HL-60 (cell line): Measurements from ENCODE around the gene KCNG3.

ENCODE experiments used
- DNase-seq, 2 experiments: peaks; one replicate each; pipeline ENCODE4 v3.0.0-alpha.2; 2010 to 2020; ENCODE audit warnings: low read depth in 1 of 2, low spot score in 1 of 2
- H3K27ac ChIP-seq: fragments of 250-450 bp; sonication (Bioruptor Pico); replicated peaks from 2 replicates; pipeline ENCODE4 v1.5.1; 2020; ENCODE audit warnings: mild to moderate bottlenecking, moderate library complexity
- H3K27me3 ChIP-seq: fragments of 250-450 bp; sonication (Bioruptor Pico); 2 replicates; pipeline ENCODE4 v1.5.1; 2021; ENCODE audit warnings: mild to moderate bottlenecking, moderate library complexity; ENCODE audit not compliant: insufficient read depth, poor library complexity, severe bottlenecking
- H3K4me3 ChIP-seq: replicated peaks from 2 replicates; pipeline ENCODE4 v1.5.1; 2011; ENCODE audit warnings: mild to moderate bottlenecking, control low read depth, low read length; ENCODE audit not compliant: insufficient read depth
- GABPA ChIP-seq: IDR thresholded peaks from 2 replicates; pipeline ENCODE4 v1.6.1; 2012; ENCODE audit warnings: low read depth
- POLR2AphosphoS5 ChIP-seq: IDR thresholded peaks from 2 replicates; pipeline ENCODE4 v1.6.1; 2012; ENCODE audit warnings: low read depth
- SPI1 ChIP-seq: IDR thresholded peaks from 2 replicates; pipeline ENCODE4 v1.6.1; 2012; ENCODE audit warnings: low read depth, mild to moderate bottlenecking, borderline replicate concordance
- TF ChIP-seq, protein P1 (sequence below): IDR thresholded peaks from one replicate; pipeline ENCODE4 v1.5.1; 2011; ENCODE audit warnings: low read length, control low read depth, inconsistent platforms; ENCODE audit not compliant: insufficient read depth
- TF ChIP-seq, protein P2 (sequence below): IDR thresholded peaks from 2 replicates; pipeline ENCODE4 v1.6.1; 2012; ENCODE audit warnings: low read depth; ENCODE audit not compliant: insufficient replicate concordance

The KCNG3 gene

DNA sequence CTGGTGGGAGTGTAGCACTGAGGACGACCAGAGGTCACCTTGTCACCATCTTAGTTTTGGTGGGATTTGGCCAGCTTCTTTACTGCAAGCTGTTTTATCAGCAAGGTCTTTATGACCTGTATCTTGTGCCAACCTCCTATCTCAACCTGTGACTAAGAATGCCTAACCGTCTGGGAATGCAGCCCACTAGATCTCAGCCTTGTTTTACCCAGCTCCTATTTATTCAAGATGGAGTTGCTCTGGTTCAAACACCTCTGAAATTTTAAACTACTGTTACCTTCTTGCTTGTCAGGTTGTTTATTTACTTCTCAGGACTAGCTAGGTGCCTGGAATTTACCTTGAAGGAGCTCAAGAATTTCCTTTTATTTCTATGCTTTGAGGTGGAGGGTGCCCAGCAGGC, 9.5 kb upstream of the KCNG3 start:
- no peak for DNase-seq
- Histone ChIP-seq H3K4me3 (no peak overlapping the region), H3K27me3 (no peaks in the 10 kb centered on the region), H3K27ac (no peak overlapping the region)
- TF ChIP-seq GABPA, result no peak
- TF ChIP-seq, protein P1, sequence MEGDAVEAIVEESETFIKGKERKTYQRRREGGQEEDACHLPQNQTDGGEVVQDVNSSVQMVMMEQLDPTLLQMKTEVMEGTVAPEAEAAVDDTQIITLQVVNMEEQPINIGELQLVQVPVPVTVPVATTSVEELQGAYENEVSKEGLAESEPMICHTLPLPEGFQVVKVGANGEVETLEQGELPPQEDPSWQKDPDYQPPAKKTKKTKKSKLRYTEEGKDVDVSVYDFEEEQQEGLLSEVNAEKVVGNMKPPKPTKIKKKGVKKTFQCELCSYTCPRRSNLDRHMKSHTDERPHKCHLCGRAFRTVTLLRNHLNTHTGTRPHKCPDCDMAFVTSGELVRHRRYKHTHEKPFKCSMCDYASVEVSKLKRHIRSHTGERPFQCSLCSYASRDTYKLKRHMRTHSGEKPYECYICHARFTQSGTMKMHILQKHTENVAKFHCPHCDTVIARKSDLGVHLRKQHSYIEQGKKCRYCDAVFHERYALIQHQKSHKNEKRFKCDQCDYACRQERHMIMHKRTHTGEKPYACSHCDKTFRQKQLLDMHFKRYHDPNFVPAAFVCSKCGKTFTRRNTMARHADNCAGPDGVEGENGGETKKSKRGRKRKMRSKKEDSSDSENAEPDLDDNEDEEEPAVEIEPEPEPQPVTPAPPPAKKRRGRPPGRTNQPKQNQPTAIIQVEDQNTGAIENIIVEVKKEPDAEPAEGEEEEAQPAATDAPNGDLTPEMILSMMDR, result no peak
- no peak for TF ChIP-seq POLR2AphosphoS5
- TF ChIP-seq, protein P2, sequence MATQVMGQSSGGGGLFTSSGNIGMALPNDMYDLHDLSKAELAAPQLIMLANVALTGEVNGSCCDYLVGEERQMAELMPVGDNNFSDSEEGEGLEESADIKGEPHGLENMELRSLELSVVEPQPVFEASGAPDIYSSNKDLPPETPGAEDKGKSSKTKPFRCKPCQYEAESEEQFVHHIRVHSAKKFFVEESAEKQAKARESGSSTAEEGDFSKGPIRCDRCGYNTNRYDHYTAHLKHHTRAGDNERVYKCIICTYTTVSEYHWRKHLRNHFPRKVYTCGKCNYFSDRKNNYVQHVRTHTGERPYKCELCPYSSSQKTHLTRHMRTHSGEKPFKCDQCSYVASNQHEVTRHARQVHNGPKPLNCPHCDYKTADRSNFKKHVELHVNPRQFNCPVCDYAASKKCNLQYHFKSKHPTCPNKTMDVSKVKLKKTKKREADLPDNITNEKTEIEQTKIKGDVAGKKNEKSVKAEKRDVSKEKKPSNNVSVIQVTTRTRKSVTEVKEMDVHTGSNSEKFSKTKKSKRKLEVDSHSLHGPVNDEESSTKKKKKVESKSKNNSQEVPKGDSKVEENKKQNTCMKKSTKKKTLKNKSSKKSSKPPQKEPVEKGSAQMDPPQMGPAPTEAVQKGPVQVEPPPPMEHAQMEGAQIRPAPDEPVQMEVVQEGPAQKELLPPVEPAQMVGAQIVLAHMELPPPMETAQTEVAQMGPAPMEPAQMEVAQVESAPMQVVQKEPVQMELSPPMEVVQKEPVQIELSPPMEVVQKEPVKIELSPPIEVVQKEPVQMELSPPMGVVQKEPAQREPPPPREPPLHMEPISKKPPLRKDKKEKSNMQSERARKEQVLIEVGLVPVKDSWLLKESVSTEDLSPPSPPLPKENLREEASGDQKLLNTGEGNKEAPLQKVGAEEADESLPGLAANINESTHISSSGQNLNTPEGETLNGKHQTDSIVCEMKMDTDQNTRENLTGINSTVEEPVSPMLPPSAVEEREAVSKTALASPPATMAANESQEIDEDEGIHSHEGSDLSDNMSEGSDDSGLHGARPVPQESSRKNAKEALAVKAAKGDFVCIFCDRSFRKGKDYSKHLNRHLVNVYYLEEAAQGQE, result no peak
- TF ChIP-seq SPI1, result no peak

DNA sequence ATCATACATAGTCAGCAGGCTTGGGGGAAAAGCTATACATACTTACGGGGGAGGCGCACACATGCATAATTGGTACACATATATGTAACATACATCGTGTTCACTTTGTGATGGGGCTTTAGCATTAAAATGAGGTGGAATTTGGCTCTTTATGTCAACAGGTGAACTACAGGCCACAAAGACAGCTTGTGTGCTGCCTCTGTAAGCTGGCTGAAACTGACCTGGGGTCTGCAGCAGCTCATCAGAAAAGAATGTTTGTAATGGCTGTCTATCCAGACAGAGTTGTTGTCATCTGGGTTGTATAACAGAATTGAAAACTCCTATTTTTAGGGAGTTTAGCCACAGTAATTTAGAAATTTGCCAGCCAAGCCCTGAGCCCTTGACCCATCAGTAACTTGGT, 4.7 kb upstream of the KCNG3 start:
- Histone ChIP-seq H3K27me3 (peaks cover 4% of the 10 kb centered on the region), H3K4me3 (no peak overlapping the region), H3K27ac (no peak overlapping the region)
- no peak for DNase-seq
- TF ChIP-seq SPI1 (no peak), GABPA (no peak), POLR2AphosphoS5 (no peak)
- TF ChIP-seq, protein P1, result no peak
- TF ChIP-seq, protein P2, result no peak

DNA sequence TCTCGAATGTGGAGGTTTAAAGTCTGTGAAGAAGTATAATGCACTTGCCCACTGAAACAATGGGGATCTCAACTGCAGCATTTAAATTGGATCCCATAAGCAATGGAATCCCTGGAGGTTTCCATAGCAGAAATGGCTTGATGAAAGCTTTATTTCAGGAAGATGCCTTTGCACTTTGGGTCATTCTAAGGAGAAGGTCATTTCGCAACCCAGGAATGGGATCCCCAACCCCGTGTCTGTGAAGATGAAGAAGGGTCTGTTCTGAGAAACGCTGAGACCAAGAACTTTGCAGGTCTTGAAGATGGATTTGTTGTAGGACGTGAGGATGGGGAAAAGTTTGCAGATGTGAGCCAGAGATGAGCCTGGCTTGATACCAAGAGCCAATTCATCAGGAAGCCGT, 1.8 kb upstream of the KCNG3 start:
- H3K27ac ChIP-seq, result no peak overlapping the region
- TF ChIP-seq SPI1 (no peak), POLR2AphosphoS5 (no peak), GABPA (no peak)
- TF ChIP-seq, protein P2, result no peak
- TF ChIP-seq, protein P1, result no peak
- peaks cover 20% of the 10 kb centered on the region for H3K27me3 ChIP-seq
- no peak for DNase-seq
- no peak overlapping the region for H3K4me3 ChIP-seq
